ENCODE results near the gene HMGXB3.

Gene HMGXB3, protein sequence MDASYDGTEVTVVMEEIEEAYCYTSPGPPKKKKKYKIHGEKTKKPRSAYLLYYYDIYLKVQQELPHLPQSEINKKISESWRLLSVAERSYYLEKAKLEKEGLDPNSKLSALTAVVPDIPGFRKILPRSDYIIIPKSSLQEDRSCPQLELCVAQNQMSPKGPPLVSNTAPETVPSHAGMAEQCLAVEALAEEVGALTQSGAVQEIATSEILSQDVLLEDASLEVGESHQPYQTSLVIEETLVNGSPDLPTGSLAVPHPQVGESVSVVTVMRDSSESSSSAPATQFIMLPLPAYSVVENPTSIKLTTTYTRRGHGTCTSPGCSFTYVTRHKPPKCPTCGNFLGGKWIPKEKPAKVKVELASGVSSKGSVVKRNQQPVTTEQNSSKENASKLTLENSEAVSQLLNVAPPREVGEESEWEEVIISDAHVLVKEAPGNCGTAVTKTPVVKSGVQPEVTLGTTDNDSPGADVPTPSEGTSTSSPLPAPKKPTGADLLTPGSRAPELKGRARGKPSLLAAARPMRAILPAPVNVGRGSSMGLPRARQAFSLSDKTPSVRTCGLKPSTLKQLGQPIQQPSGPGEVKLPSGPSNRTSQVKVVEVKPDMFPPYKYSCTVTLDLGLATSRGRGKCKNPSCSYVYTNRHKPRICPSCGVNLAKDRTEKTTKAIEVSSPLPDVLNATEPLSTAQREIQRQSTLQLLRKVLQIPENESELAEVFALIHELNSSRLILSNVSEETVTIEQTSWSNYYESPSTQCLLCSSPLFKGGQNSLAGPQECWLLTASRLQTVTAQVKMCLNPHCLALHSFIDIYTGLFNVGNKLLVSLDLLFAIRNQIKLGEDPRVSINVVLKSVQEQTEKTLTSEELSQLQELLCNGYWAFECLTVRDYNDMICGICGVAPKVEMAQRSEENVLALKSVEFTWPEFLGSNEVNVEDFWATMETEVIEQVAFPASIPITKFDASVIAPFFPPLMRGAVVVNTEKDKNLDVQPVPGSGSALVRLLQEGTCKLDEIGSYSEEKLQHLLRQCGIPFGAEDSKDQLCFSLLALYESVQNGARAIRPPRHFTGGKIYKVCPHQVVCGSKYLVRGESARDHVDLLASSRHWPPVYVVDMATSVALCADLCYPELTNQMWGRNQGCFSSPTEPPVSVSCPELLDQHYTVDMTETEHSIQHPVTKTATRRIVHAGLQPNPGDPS (N-terminal part only)

DNA sequence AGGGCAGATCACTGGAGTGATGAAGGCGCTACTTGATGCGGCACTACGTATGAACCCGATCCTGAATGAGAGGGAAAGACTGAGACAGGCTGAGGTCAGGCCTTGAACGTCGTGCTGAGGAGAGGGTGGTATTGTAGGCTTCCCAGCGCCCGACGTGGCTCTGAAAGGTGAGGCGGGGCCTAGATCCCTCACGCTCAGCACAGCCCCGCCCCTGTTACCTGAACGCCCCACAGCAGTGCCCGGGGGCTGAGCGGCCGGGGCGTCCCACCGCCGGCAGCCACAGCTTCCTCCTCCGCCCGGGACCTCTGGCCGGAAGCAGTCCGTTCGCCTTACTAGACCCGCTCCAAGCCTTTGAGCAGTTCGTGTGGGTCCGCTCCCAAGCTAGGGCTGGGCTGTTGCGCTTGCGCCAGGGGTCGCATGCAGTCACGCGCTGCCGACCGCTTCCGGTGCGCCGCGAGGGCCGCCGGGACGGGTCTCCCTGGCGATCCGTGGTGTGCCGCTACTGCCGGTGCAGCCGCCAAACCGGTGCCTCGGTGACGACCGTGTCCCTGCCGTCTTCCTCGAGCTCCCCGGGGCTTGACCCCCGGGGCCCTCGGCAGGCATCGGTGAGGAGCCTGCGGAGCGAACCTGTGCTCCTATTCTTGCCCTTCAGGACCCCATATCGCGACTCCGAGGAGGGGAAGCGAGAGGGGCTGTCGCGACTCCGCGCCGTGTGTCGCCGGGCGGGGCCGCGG, at the start of gene HMGXB3, which contains the start of gene TIGD6:
TSS of gene HMGXB3 (plus strand) at position 484 of the 734 bp plus-strand sequence. CDS start 4,114 bp downstream, outside the sequence.
TSS of gene TIGD6 (minus strand) at position 399 of the 734 bp plus-strand sequence. CDS start 4,306 bp downstream, outside the sequence.
- DNase-seq = peak; percentile 81

DNA sequence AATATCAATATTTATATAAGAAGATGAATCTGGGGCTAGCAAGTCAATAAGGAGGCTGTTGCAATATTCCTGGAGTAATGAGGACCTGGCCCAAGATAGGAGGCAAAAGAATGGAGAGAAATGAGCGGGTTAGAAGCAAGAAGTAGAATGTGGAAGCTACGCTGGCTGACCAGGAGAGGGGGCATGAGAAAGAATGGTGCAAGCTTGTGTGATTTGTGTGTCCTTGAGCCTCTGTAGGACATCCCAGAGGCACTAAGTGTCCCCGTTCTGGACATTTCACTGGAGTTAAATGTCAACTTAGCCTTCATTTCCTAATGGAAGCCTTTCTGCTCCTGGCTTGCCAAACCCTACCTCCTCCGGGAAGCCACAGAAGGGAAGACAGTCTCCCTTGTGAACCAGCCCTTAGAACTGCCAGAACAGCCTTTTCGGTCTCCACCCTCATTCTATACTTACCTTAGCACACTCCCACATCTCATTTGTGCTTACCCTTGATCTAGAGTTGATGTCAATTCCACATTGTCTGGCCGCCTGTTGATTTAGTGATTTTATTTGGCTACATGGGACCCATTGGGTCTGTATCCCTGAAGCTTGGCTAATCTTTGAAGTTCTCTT, 49.3 kb upstream of the HMGXB3 start:
- DNase-seq = no peak

DNA sequence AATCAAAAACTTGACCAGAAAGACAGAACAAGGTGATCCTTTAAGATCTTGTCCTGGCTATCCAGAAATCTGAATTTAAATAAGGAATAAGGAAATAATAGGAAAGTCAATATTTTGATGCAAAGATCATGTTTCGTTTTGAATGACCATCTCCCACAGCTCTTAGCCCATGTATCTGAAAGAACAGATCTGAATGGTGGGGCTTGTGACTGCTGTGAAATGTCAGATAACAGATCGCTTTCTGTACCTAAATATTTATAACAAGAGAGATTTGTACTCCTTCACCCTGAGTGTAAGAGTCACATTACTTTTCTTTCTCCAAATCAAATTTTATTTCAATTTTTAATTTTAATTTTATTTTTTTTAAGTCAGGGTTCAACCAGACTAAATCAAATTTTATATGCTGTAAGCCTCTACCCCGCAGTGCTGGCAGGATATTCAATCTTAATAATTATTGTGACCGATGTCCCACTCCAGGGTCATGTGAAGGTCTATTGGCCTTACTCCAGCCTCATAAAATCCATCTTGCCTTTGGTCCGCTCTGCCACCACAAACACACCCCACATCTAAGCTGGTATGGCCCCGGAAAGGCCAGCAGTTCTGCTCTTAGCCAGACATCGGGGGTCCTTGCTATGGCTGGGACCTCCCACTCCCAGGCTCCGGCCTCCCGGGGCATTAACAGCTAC, 47.0 kb upstream of the HMGXB3 start:
- DNase-seq = no peak

DNA sequence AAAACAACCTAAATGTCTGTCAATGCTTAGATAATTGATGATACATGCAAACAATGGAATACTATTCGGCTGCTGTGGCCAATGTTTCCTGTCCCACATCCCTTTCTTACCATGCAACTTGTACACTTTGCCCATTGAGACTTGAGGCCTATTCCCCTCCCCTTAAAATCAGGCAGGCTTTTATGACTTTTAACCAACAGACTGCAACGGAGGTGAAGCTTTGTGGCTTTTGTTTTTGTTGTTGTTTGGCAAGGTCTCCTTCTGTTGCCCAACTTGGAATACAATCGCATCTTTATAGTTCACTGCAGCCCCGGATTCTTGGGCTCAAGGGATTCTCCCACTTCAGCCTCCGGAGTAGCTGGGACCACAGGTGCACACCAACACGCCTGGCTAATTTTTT, 45.7 kb upstream of the HMGXB3 start:
- DNase-seq = no peak

DNA sequence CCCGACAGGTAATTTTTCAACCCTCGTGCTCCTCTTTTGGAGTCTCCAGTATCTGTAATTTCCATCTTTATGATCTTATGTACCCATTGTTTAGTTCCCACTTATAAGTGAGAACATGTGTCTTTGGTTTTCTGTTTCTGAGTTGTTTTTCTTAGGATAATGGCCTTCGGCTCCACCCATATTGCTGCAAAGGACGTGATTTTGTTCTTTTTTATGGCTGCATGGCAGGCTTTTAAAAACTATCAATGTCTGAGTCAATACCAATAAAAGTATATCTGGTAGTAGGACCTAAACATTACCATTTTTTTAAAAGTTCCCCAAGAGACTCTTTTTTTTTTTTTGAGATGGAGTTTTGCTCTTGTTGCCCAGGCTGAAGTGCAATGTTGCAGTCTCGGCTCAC, 43.9 kb upstream of the HMGXB3 start:
- DNase-seq = no peak

DNA sequence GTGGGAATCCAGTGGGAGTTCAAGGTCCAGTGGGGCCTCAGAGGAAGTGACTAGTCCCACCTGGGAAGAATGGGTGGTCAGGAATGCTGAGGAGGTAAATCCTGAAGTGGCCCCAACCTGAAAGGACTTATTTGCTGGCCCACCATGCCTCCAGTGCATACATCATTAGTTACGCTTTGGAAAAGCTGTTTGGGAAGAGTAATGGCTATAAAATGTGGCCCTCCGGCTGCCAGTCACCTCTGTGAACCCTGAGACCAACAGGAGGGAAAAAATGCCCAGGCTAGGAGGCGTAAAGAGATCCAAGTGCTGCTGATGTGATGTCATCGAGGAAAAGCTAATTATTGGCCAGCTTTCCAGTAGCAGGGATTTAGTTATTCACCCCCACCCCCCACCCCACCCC, 42.7 kb upstream of the HMGXB3 start:
- DNase-seq = no peak

DNA sequence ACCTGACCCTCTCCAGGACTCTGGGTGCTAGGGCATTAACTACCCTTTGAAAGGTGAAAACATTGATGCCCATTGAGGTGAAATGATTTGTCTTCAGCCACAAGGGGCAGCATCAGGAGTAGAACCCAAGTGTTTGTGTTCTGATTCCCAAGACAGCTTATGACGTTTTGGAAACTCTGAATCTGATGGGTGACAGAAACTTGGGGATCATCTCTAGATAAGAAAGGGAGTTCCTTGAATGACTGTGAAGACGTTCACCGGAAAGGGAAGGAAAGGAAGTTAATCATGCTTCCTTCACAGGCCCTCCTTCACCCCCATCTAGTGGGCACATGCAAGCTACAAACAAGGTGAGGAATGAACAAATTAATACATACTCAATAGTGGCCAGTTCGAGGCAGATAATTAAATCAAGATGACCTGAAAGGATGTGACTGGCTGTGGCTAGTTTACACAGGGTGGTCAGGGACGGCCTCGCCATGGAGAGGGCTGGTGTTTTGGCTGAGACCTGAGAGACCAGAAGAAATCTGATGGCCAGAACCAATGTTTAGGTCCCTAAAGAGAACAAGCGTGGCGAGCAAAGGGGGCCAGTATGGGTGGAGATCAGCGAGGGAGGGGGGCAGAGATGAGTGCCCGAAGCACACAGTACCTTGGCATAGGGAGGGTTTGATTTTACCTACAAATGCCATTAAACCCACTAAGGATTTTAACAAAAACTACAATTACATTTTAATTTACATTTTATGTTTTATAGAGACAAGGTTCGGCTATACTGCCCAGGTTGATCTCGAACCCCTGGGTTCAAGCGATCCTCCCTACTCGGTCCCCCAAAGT, 40.9 kb upstream of the HMGXB3 start:
- DNase-seq = no peak

DNA sequence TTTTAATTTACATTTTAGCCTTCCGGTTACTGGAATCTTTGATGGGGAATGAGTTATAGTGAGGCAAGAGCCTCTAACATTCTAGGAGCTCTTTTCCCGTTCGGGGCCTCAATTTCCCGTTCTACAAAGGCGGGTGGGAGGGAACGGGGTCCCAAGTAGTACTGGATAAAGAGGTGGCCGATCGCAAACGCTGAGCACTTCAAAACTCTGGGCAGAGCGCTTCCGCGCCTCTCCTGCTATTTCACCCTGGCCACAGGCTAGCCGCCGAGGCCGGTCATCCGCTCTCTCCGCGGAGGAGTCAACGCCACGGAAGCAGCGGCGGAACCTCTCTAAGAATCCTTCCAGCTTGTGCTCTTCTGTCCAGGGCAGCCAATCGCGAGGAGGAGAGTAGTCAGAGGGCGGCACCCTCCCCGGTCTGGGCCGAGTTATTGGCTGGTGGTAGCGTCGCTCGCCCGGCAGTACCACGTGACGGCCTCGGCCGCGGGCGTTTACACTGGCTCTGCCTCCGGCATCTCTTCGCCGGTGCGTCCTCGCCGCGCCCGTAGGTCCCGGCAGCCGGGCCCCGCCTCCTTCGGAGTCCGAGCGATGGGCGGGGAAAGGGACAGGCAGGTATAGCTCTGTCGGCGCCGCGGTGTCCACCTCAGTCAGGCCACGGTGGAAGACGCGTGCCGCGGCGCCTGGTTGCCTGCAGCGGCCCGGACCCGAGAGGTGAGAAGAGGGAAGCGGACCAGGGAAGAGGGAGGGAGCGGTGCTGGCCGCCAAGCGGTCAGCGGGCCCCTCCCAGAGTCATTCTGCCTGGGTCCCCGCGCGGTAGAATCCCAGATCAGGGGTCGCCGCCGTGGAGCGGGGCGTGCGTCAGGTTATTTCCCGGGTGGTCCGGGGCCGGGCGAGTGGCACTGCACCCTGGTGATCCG, 40.0 kb upstream of the HMGXB3 start, which contains the start of gene SLC26A2:
TSS of gene SLC26A2 (plus strand) at position 487 of the 914 bp plus-strand sequence. CDS start 16,895 bp downstream, outside the sequence.
- peak; percentile 92 for DNase-seq

DNA sequence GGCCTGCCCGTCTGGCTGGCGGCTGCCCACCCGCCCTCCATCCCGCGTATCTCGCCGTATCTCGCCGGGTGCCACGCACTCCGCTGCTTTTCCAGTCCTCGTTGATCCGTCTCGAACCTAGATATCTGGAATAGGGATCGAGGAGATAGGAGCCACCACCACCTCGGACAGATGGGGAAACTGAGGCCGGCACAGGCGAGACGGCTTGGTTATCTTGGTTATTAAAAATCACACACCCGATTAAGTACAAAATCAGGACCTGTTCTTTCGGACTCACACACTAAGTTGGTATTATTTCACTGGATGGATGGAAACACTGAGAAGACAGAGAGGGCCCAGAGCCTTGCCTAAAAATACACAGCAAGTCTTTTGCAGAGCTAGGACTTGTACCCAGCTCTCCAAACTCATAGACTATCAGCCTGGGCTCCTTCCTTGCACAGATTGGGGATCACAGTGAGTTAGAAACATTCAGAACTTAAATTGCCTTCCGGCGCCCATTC, 39.3 kb upstream of the HMGXB3 start:
- DNase-seq = no peak

DNA sequence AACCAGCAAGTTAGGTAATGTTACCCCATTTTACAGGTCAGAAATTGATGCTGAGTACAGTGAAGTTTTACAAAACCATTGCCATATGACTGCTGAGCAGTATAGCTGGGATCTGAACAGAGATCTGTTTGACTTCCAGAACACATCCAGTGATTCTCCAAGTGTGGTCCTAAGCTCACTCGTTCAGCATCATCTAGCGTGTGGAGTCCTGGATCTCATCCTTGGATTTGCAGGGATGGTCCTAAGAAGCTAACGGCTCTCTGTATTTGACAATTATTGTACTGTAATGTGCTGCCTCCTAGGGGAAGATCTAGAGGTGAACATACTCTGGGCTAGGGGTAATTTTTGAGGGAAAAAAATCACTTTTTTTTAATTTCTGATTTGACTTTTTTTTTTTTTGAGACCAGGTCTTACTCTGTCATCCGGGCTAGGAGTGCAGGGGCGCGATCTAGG, 38.6 kb upstream of the HMGXB3 start:
- DNase-seq = peak; percentile 66

DNA sequence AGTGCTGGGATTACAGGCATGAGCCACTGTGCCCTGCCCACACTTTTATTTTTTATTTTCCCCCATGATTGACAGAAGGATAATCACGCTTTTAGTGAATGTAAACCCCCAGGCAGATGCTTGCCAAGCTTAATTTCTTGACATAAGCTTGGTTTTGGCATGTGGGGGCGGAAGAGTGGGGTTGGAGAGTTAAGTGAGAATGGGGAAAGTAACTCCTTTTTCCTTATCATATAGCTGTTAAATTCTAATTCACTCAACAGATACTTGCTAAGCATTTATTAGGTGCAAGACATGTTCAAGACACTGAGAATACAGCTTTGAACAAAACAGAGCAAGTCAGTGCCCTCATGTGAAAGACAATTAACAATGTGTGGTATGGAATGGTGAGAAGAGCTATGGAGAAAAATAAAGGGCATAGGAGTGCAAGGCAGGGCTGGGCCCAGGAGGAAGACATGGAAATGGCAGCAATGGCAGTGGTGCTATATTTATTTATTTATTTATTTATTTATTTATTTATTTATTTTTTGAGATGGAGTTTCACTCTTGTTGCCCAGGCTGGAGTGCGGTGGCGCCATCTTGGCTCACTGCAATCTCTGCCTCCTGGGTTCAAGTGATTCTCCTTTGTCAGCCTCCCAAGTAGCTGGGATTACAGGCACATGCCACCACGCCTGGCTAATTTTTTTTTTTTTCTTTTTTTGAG, 37.8 kb upstream of the HMGXB3 start:
- DNase-seq = no peak

DNA sequence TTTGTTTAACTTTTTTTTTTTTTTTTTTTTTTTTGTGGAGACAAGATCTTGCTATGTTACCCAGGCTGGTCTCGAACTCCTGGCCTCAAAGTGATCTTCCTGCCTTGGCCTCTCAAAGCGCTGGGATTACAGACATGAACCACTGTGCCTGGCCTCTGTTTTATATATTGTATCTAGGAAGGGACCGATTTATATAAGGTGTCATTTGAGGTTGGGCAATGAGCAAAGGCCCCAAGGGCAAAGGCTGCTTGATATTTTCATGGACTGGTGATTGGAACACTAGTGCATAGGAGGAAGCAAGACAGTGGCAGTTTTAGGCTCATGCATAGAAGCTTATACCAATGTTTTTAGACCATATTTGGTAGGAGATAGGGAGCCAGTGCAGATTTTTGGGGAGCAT, 36.8 kb upstream of the HMGXB3 start:
- DNase-seq = no peak

DNA sequence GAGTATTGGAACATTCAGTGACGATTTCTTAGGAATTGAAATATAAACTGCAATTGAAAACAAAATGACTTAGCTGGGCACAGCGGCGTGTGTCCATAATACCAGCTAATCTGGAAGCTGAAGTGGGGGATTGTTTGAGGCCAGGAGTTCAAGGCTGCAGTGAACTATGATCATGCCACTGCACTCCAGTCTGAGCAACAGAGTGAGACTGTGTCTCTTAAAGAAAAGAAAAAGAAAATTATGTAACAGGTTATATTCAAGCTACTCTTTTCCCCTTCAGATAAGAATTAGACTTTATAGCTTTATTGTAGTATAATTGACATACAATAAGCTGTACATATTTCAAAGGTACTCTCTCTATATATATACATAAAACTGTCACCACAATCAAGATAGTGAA, 33.6 kb upstream of the HMGXB3 start:
- DNase-seq = no peak

DNA sequence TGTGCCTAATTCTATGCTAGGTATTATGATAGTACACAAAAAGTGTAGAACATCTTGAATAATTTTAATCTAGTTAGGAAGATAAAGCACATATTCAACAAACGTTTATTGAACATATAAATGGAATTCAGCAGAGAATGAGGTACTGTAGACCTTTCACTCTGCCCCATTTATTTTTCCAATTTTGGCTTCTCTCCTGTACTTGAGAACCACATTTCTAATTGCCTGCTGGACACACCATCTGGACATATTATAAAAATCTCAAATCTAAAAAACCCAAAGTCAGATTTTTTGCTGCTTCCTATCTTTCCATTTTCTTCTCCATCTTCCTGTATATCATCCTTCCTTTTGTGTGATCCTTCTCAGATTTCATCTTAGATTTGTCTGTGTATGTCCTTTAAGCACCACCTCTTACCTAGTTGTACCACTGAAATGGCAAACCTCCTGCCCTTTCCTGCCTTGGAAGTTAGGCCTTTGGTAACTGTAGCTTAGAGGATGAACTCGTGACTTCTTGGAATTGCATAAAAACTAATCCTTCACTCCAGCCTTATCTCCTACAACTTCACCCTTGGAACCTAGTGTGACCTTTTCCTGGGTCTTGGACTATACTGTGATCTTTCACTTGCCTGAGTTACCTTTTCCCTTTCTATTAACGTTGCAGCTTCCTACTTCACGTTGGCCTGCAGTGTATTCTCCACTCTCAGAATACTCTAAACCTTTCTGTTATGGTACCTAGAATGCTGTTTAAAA, 31.2 kb upstream of the HMGXB3 start:
- DNase-seq = no peak

DNA sequence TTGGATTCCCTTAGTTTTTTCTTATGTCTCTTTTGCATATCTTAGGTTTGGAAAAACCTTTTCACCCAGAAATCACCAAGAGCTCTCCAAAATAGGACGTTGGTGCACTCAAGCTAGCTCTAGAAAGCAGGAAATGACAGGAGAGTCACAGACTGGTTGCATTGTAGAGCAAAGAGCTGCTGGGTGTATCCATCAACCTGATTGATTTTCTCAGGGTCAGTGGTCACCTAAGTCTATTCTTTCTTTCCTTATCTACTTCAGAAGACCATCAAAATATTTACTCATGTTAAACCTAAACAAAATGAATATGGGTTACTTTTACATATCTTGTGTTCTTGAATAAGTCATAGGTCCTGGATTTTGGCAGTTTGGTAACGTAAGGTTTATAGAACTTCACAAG, 25.1 kb upstream of the HMGXB3 start:
- DNase-seq = no peak

DNA sequence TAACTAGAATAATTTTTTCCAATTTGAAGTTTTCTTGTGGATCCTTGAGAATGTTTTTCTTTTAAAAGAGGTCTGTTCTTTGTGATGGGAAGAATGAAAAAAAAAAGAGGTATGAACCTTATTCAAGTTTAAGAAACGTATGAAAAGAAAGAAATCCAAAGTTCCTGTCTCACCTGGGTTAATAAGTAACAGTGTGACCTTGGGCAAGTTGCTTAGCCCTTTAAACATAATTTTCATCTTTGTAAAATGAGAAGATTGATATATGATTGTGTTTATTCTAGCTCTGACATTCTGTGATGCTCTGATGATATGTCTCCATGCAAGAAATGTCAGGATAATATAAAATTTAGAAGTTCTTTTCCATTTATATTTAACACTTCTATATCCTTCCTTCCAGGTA, 20.6 kb upstream of the HMGXB3 start:
- DNase-seq = no peak

DNA sequence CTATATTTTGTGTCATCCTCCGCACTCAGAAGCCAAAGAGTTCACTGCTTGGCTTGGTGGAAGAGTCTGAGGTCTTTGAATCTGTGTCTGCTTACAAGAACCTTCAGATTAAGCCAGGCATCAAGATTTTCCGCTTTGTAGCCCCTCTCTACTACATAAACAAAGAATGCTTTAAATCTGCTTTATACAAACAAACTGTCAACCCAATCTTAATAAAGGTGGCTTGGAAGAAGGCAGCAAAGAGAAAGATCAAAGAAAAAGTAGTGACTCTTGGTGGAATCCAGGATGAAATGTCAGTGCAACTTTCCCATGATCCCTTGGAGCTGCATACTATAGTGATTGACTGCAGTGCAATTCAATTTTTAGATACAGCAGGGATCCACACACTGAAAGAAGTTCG, 19.3 kb upstream of the HMGXB3 start:
- DNase-seq = no peak
